ENCODE results near the gene BPIFB1. TPM values are rescaled to one million over a fixed set of nuclear protein-coding genes. Genes with fewer than 3 reads are reported as not detected.

BPIFB1 gene
- total RNA-seq, result not detected in 2 replicates

- DNase-seq (ENCODE audit: low read depth), result no peak
Observed at GRCh38 chr20:33282991-33283555, at the start of gene BPIFB1. BPIFB1 (plus strand) TSS chr20:33283214; CDS start chr20:33286074, 2,860 bp downstream.

GRCh38 chr20:33234050-33234449, 49.0 kb upstream of the BPIFB1 start:
- DNase-seq (ENCODE audit: low read depth), result no peak

- no peak for DNase-seq (ENCODE audit: low read depth)
Observed at GRCh38 chr20:33235696-33236095, 47.3 kb upstream of the BPIFB1 start, which contains the start of gene BPIFA1. BPIFA1 (plus strand) TSS chr20:33235996; CDS start chr20:33237712, 1,716 bp downstream.

GRCh38 chr20:33236351-33236750, 46.7 kb upstream of the BPIFB1 start:
- DNase-seq (ENCODE audit: low read depth), result no peak

GRCh38 chr20:33237989-33238388, 45.0 kb upstream of the BPIFB1 start:
- no peak for DNase-seq (ENCODE audit: low read depth)

- no peak for DNase-seq (ENCODE audit: low read depth)
Observed at GRCh38 chr20:33239418-33239817, 43.6 kb upstream of the BPIFB1 start.

- no peak for DNase-seq (ENCODE audit: low read depth)
Observed at GRCh38 chr20:33239979-33240736, 42.9 kb upstream of the BPIFB1 start.

GRCh38 chr20:33240923-33241322, 42.1 kb upstream of the BPIFB1 start:
- DNase-seq (ENCODE audit: low read depth), result no peak

- no peak for DNase-seq (ENCODE audit: low read depth)
Observed at GRCh38 chr20:33242319-33243100, 40.5 kb upstream of the BPIFB1 start.

- DNase-seq (ENCODE audit: low read depth), result no peak
Observed at GRCh38 chr20:33246077-33246476, 36.9 kb upstream of the BPIFB1 start.

- DNase-seq (ENCODE audit: low read depth), result no peak
Observed at GRCh38 chr20:33249456-33249855, 33.6 kb upstream of the BPIFB1 start.

- no peak for DNase-seq (ENCODE audit: low read depth)
Observed at GRCh38 chr20:33250666-33251065, 32.3 kb upstream of the BPIFB1 start.

GRCh38 chr20:33251496-33251895, 31.5 kb upstream of the BPIFB1 start:
- DNase-seq (ENCODE audit: low read depth), result no peak

GRCh38 chr20:33252460-33252859, 30.6 kb upstream of the BPIFB1 start:
- no peak for DNase-seq (ENCODE audit: low read depth)

GRCh38 chr20:33255005-33255404, 28.0 kb upstream of the BPIFB1 start:
- no peak for DNase-seq (ENCODE audit: low read depth)

GRCh38 chr20:33257237-33257636, 25.8 kb upstream of the BPIFB1 start:
- DNase-seq (ENCODE audit: low read depth), result no peak

- DNase-seq (ENCODE audit: low read depth), result no peak
Observed at GRCh38 chr20:33259371-33259770, 23.6 kb upstream of the BPIFB1 start.

GRCh38 chr20:33261465-33261864, 21.5 kb upstream of the BPIFB1 start:
- DNase-seq (ENCODE audit: low read depth), result no peak

GRCh38 chr20:33262658-33263065, 20.4 kb upstream of the BPIFB1 start:
- peak; percentile 59 for DNase-seq (ENCODE audit: low read depth)

GRCh38 chr20:33263784-33264183, 19.2 kb upstream of the BPIFB1 start:
- DNase-seq (ENCODE audit: low read depth), result no peak

- DNase-seq (ENCODE audit: low read depth), result no peak
Observed at GRCh38 chr20:33267701-33268100, 15.3 kb upstream of the BPIFB1 start.

- no peak for DNase-seq (ENCODE audit: low read depth)
Observed at GRCh38 chr20:33272155-33272873, 10.7 kb upstream of the BPIFB1 start.

All from renal cortical epithelial cell (primary cell).